HUDEP-2 (cell line): ENCODE data around the gene ADORA1.
A peak's percentile ranks its signal among the peaks of the same experiment; 100 is the strongest.

Source experiments
- DNase-seq, 76 experiments: peaks; one replicate each; lab custom pipeline; 2025; ENCODE audit not compliant: unreplicated experiment in 76 of 76; lab: John Stamatoyannopoulos, UW

ADORA1 gene

GRCh38 chr1:203207751-203208150 lies 80.2 kb downstream of the ADORA1 start:
- no peak for DNase-seq

- DNase-seq: no peak
These were observed 80.7 kb downstream of the ADORA1 start for GRCh38 chr1:203208181-203208580.

DNA sequence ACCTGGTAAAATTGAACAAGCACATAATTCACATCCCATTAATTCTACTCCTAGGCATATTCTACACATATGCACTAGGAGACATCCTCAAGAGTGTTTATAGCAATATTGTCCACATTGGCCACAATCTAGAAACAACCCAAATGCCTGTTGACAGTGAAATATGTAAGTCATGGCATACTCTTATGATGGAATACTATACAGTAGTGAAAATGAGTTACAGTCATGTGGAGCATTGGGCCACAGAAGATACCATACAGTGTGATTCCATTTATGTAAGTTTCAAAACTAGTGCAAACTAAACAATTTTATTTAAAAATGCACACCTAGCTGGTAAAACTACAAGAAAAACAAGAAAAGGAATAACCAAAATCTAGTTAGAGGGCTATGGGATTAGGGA lies 82.8 kb downstream of the ADORA1 start:
- DNase-seq: no peak

DNA sequence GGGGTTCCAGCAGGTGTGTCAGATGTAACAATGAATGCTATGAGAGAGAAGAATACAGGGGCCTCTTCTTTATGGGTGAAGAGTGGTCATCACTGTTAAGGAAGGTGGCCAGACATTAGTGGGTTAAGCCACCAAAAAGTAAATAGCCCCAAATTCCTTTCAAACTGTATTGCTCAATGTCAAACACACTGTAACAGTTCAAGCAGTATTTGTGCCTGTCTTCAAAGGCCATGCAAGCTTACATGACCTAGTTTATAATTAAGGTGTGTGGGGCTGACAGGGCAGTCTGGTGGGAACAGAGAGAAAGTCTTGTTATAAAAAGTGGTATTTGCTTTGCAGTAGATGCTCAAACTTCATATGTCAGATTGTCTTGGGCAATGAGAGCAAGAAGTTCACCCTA lies 83.5 kb downstream of the ADORA1 start:
- DNase-seq: no peak

- DNase-seq: no peak
These were observed 84.3 kb downstream of the ADORA1 start for GRCh38 chr1:203211812-203212211.

DNA sequence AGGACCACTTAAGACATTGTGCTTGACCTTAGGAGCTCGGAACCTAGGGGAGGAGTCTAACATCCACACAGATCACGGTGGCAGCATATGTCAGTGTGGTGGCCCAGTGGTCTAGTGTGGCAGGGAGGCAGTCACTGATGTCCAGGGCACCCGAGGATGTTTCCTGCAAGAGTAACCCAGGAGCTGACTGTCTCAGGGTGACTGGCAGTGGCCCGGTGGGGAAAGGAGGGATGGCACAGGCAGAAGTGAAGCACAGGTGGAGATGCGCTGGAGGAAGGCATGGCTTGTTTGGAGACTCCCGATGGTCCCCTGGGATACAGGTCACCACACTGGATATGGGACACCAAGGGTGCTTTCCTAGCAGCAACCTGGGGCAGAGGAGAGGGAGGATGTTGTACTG lies 85.6 kb downstream of the ADORA1 start:
- no peak for DNase-seq

DNA sequence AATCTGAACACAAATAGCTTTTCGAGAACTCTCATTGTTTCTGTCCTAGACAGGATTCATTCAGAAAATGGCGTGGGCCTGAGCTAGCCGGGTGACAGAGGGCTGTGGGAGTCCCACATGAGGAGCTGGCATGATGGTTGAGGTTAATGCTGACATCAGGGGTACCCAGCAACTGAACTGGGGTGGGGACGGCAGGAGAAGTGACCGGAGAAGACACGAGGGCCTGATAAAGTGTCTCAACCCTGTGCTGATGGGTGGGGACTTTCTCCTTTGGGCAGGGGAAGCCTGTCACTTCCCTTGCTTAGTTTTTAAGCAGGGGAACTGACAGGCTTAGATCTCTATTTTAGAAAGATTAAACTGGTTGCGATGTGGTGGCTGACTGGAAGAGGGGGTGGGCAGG lies 87.3 kb downstream of the ADORA1 start:
- DNase-seq: no peak

GRCh38 chr1:203215573-203215972 lies 88.0 kb downstream of the ADORA1 start:
- no peak for DNase-seq

DNA sequence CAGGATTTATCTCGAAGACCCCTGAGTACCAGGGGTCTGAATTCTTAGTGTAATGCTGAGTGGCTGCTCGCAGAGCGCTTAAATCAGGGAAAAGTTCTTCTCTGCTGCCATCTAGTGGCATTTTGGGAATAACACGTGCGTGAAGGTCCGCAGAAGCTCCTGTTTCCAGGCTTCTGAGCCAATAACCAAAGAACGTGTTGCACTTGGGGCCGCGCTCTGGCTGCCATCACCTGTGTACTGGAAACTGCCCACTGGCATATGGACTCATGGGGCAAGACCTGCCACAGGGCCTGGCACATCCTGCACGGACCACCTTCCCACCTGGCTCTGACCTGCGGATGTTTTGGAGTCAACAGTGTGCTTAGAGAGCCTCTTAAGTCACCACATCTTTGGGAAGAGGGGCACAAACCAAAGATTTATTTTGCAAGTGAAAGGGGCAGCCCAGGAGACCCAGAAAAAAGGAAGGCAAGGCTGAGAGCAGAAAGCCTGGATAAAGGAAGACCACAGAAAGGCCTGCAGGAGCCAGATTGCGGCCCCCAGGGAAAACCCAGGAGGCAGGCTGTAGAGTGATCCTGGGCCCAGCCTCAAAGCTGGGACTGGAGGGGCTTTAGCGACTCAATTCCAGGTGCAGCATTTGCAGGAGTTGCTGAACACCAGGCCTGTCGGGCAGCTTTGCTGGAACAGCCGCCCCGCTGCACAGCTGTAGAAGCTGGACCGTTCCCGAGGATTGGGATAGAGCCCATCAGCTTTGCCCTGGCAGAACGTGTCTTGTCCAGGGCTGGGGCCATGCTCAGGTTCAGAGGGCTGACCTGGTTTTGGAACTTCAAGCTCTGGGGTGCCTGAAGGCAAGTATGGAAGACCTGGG lies 89.0 kb downstream of the ADORA1 start:
- peak in 38 of 76 experiments; percentile 4 to 65 (median 28) for DNase-seq
